Esophagus (tissue), 2 donors: ENCODE measurements around the gene FCN2. TPM values are rescaled to one million over a fixed set of nuclear protein-coding genes. Genes with fewer than 3 reads are reported as not detected.

Source experiments
- H3K27ac ChIP-seq, 2 donors: one replicate each; pipeline ENCODE4 v1.5.1; 2013; ENCODE audit warnings: low read depth in 2 of 2, mild to moderate bottlenecking in 2 of 2, inconsistent platforms in 1 of 2, low read length in 1 of 2, moderate library complexity in 1 of 2
- H3K27me3 ChIP-seq, 2 donors: one replicate each; pipeline ENCODE4 v1.6.1; 2013; ENCODE audit warnings: low read length in 2 of 2, control low read depth in 1 of 2, mild to moderate bottlenecking in 1 of 2; ENCODE audit not compliant: insufficient read depth in 2 of 2, control insufficient read depth in 1 of 2
- H3K36me3 ChIP-seq, 2 donors: one replicate each; pipeline ENCODE4 v1.6.1; 2013; ENCODE audit warnings: low read length in 1 of 2; ENCODE audit not compliant: control insufficient read depth in 2 of 2, insufficient read depth in 2 of 2
- H3K4me1 ChIP-seq, 2 donors: one replicate each; pipeline ENCODE4 v1.6.1; 2013; ENCODE audit warnings: low read length in 1 of 2; ENCODE audit not compliant: control insufficient read depth in 2 of 2, insufficient read depth in 2 of 2
- H3K4me3 ChIP-seq, 2 donors: one replicate each; pipeline ENCODE4 v1.5.1; 2013; ENCODE audit warnings: low read length in 2 of 2, mild to moderate bottlenecking in 2 of 2, low read depth in 1 of 2, moderate library complexity in 1 of 2
- H3K9me3 ChIP-seq, 2 donors: one replicate each; pipeline ENCODE4 v1.6.1; 2013; ENCODE audit warnings: mild to moderate bottlenecking in 2 of 2, low read depth in 1 of 2, low read length in 1 of 2, moderate library complexity in 1 of 2; ENCODE audit not compliant: control insufficient read depth in 2 of 2, insufficient read depth in 1 of 2
- WGBS, 2 donors: extraction: QIAGEN DNeasy Blood & Tissue Kit; methylation state at CpG; one replicate each; pipeline ENCODE4 v1.1.7; 2013; 5-methylcytosine and 5-hydroxymethylcytosine counted together
- polyA plus RNA-seq, 2 donors: library from polyadenylated mRNA; stranded (reverse); fragments of 200-250 nt; gene quantifications; one replicate each; pipeline ENCODE4 v1.2.3, GENCODE V29; 2013
- donor health status: healthy with polysubstance abuse.
- donor health status: Bipolar disorder and iron deficiency.

Gene FCN2
- polyA plus RNA-seq, 2 donors = 0.04 to 0.16 TPM

DNA sequence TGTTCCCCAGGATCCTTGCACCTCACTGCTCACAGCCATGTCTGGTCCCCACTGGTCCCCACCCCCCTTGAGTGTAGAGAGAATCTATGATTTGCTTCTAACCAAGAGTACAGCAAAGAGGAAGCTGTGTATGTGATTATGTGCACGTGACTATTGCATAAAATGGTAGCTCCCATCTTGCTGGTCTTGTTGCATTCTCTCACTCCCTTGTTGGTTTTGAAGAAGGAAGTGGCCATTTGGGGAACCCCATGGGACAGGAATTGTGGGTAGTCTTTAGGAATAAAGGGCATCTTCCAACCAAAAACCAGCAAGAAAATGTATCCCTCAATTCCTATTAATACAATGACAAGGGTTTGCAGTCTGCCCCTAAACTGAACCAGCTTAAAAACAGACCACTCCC, 5.2 kb upstream of the FCN2 start:
- Histone ChIP-seq H3K4me1 (no peaks in the 10 kb centered on the region), H3K36me3 (no peaks in the 10 kb centered on the region), H3K27me3 (no peaks in the 10 kb centered on the region), H3K4me3 (no peak overlapping the region), H3K27ac (no peak overlapping the region), H3K9me3 (peaks cover 0 to 3% of the 10 kb centered on the region in 2 donors)
- 61 to 78% methylated on average over 1 of the region's 1 CpG for WGBS, 2 donors

DNA sequence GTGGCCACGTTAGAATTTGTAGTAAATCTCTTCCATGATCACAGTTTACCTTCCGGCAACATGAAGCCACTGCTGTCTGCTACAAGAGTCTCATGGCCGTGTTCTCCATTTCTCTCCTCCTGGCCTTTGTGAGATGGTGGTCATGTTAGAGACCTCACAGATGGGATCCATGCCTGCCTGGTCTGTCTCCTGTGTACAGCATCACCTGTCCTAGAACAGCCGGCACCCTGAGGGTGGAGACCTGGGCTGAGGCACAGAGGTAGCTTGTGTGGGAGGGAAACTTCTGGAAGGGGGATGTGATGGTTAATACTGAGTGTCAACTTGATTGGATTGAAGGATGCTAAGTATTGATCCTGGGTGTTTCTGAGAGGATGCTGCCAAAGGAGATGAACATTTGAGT, 3.1 kb upstream of the FCN2 start:
- WGBS, 2 donors = 83 to 86% methylated on average over 4 of the region's 4 CpGs
- no peak overlapping the region for H3K4me3 ChIP-seq
- H3K27me3 ChIP-seq = no peaks in the 10 kb centered on the region
- H3K9me3 ChIP-seq = no peaks in the 10 kb centered on the region
- H3K36me3 ChIP-seq = no peaks in the 10 kb centered on the region
- no peak overlapping the region for H3K27ac ChIP-seq
- H3K4me1 ChIP-seq = no peaks in the 10 kb centered on the region

DNA sequence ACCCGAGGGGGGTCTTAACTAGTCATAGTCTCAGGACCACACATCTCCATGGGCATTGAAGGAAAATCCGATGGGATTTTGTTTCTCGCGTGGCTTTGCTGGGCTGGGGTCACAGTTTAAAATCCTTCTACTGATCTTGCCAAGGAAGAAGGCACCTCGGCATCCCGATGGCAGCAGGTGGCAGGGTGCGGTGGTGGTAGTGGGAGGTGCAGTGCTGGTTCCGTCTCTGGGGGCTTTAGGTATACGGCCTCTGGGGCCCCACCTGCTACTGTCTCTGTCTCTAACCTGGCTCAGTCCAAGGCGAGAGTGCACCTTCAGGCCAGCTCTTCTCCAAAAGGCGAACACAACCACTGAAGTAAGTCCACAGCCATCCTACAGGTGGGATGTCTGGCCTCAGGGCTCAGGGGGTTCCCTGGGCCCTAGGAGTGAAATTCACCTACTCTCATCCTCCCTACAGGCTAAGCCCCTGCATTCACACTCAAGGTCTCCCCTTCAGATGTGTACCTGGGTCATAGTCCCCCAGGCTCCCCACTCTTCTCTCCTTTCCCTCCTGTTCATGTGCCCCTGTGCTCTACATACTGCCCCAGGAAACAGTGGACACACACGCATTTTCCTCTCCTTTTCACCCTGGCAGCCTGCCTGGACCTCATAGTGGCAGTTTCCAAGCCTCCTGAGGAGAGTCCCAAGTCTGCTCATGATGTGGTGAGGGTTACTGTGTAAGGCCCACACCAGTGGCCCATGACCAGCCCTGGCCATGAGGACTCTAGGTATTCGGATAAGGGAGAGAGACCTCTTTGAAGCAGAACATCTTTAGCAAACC, 736 bp upstream of the FCN2 start:
- Histone ChIP-seq H3K27ac (no peak overlapping the region), H3K9me3 (no peaks in the 10 kb centered on the region), H3K4me1 (no peaks in the 10 kb centered on the region), H3K27me3 (no peaks in the 10 kb centered on the region), H3K4me3 (no peak overlapping the region), H3K36me3 (no peaks in the 10 kb centered on the region)
- WGBS, 2 donors = 88 to 89% methylated on average over 13 of the region's 13 CpGs

DNA sequence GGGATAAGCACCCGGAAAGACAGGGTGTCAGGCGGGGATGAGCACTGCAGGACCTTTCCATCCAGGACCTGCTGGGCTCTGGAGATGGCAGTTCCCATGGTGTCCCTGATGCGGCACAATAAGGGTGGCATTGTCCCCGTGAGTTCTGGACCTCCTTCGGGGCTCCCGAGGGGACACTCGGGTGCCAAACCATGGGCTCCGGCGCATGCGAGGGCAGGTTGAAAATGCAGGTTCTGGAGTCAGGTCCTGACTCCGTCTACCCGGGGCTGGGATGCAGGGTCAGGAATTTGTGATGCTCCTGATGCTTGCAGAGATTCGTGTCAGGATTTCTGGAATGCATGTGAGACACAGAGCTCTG, 682 bp downstream of the FCN2 start:
- no peak overlapping the region for H3K27ac ChIP-seq
- WGBS, 2 donors = 88 to 91% methylated on average over 13 of the region's 13 CpGs
- H3K9me3 ChIP-seq = no peaks in the 10 kb centered on the region
- H3K4me3 ChIP-seq = no peak overlapping the region
- H3K4me1 ChIP-seq = no peaks in the 10 kb centered on the region
- H3K27me3 ChIP-seq = no peaks in the 10 kb centered on the region
- no peaks in the 10 kb centered on the region for H3K36me3 ChIP-seq

- Histone ChIP-seq H3K36me3 (no peaks in the 10 kb centered on the region), H3K27me3 (no peaks in the 10 kb centered on the region), H3K27ac (no peak overlapping the region), H3K4me3 (no peak overlapping the region), H3K4me1 (no peaks in the 10 kb centered on the region), H3K9me3 (no peaks in the 10 kb centered on the region)
- WGBS, 2 donors = 85 to 90% methylated on average over 3 of the region's 3 CpGs
Measured at GRCh38 chr9:134882204-134882785, 1.7 kb downstream of the FCN2 start.

DNA sequence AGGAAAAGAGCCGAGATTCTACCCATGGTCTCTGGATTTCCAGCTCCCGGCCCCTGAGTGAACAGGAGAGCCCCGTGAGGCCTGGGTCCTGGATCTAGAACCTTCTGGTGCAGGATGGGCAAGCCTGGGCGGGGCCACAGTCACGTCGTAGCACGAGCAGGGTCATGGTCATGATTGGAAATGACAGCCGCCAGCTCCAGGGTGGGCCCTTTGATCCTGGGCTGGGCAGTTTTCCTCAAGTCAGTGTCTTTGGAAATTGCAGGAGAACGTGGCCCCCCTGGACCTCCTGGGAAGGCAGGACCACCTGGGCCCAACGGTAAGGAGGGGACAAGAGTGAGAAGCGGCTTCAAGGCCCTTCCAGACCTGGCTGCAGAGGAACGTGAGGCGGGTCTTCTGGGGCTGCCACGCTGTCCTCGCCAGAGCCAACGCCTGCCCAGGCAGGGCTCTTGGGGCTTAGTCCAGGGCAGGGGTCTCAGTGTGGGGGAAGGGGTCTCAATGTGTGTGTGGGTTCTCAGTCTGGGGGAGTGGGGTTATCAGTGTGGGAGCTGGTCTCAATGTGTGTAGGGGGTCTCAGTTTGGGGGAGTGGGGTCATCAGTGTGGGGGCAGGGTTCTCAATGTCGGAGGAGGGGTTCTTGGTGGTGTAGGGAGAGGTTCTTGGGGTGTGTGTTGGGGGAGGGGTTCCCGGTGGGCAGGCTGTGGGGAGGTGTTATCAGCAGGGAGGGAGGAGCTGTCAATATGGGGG, 2.6 kb downstream of the FCN2 start:
- Histone ChIP-seq H3K27ac (no peak overlapping the region), H3K27me3 (no peaks in the 10 kb centered on the region), H3K9me3 (no peaks in the 10 kb centered on the region), H3K36me3 (no peaks in the 10 kb centered on the region), H3K4me1 (no peaks in the 10 kb centered on the region), H3K4me3 (no peak overlapping the region)
- WGBS, 2 donors = 84 to 88% methylated on average over 18 of the region's 18 CpGs

- Histone ChIP-seq H3K36me3 (no peaks in the 10 kb centered on the region), H3K27ac (no peak overlapping the region), H3K9me3 (no peaks in the 10 kb centered on the region), H3K4me3 (no peak overlapping the region), H3K4me1 (no peaks in the 10 kb centered on the region), H3K27me3 (no peaks in the 10 kb centered on the region)
- WGBS, 2 donors = 84% methylated on average over 8 of the region's 8 CpGs
Measured at GRCh38 chr9:134884492-134884891, 3.9 kb downstream of the FCN2 start.

DNA sequence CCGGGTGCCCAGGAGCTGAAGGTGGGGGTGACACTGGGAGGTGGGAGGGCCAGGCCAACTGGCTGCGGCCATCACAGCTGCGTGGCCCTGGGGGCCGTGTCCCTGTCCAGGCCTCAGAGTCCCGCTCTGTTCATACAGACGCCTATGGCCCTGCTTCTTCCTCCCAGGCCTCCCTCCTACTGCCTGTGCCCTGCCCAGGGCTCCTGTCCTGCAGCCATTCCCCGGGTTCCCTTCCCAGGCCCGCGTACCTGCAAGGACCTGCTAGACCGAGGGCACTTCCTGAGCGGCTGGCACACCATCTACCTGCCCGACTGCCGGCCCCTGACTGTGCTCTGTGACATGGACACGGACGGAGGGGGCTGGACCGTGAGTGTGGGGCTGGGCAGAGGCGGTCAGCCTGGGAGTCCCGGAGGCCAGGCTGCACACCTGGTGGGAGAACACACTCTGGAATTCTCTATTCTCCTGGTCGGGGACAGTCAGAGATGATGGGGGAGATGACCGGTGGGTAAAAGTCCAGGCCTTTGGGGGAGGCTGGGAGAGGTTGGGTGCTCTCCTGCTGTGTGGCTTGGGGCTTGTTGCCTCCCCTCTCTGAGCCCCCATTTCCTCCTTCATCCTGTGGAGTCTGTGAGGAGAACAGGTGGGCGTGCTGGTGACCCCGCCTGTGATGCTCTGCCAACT, 4.5 kb downstream of the FCN2 start:
- Histone ChIP-seq H3K27ac (no peak overlapping the region), H3K36me3 (no peaks in the 10 kb centered on the region), H3K4me3 (no peak overlapping the region), H3K4me1 (no peaks in the 10 kb centered on the region), H3K9me3 (no peaks in the 10 kb centered on the region), H3K27me3 (no peaks in the 10 kb centered on the region)
- 85 to 91% methylated on average over 22 of the region's 22 CpGs for WGBS, 2 donors

- Histone ChIP-seq H3K4me3 (no peak overlapping the region), H3K27ac (no peak overlapping the region), H3K36me3 (no peaks in the 10 kb centered on the region), H3K4me1 (no peaks in the 10 kb centered on the region), H3K27me3 (no peaks in the 10 kb centered on the region), H3K9me3 (no peaks in the 10 kb centered on the region)
- WGBS, 2 donors = 80 to 81% methylated on average over 18 to 24 of the region's 24 CpGs
Measured at GRCh38 chr9:134885679-134886412, 5.2 kb downstream of the FCN2 start.
